ENCODE results near the gene KRT75.

Gene KRT75

GRCh38 chr12:52426034-52426433, 8.1 kb downstream of the KRT75 start:
- in situ Hi-C loops (cut with HindIII; ENCODE audit: low pct_ligation_motif_present, low sequenced_read_pairs): no loop called here
- H3K27me3 ChIP-seq (replicated peaks): peaks cover 1% of the 10 kb centered on the region
- H3K36me3 ChIP-seq (replicated peaks): no peaks in the 10 kb centered on the region
- TF ChIP-seq CTCF (IDR thresholded peaks at IDR 0.05; ENCODE audit: low read depth, low read length, missing control alignments): no peak
- H3K4me3 ChIP-seq (ENCODE audit: low read depth, low read length): no peak overlapping the region
- no peak for DNase-seq
- H3K27ac ChIP-seq: no peak overlapping the region

- DNase-seq: no peak
- TF ChIP-seq CTCF (IDR thresholded peaks at IDR 0.05; ENCODE audit: low read depth, low read length, missing control alignments): no peak
- H3K27ac ChIP-seq: no peak overlapping the region
- no peaks in the 10 kb centered on the region for H3K36me3 ChIP-seq (replicated peaks)
- H3K27me3 ChIP-seq (replicated peaks): peaks cover 1% of the 10 kb centered on the region
- H3K4me3 ChIP-seq (ENCODE audit: low read depth, low read length): no peak overlapping the region
- in situ Hi-C loops (cut with HindIII; ENCODE audit: low pct_ligation_motif_present, low sequenced_read_pairs): no loop called here
These were observed 8.7 kb downstream of the KRT75 start for GRCh38 chr12:52425466-52425865.

- in situ Hi-C loops (cut with HindIII; ENCODE audit: low pct_ligation_motif_present, low sequenced_read_pairs): no loop called here
- Histone ChIP-seq H3K27ac (no peak overlapping the region), H3K27me3 (replicated peaks) (peaks cover 1% of the 10 kb centered on the region), H3K4me3 (ENCODE audit: low read depth, low read length) (no peak overlapping the region), H3K36me3 (replicated peaks) (no peaks in the 10 kb centered on the region)
- no peak for TF ChIP-seq CTCF (IDR thresholded peaks at IDR 0.05; ENCODE audit: low read depth, low read length, missing control alignments)
- DNase-seq: no peak
These were observed 10.3 kb downstream of the KRT75 start for GRCh38 chr12:52423661-52424500.

GRCh38 chr12:52423035-52423434, 11.1 kb downstream of the KRT75 start:
- DNase-seq: no peak
- in situ Hi-C loops (cut with HindIII; ENCODE audit: low pct_ligation_motif_present, low sequenced_read_pairs): no loop called here
- no peaks in the 10 kb centered on the region for H3K36me3 ChIP-seq (replicated peaks)
- H3K27me3 ChIP-seq (replicated peaks): peaks cover 1% of the 10 kb centered on the region
- H3K27ac ChIP-seq: no peak overlapping the region
- TF ChIP-seq CTCF (IDR thresholded peaks at IDR 0.05; ENCODE audit: low read depth, low read length, missing control alignments): no peak
- no peak overlapping the region for H3K4me3 ChIP-seq (ENCODE audit: low read depth, low read length)

- Histone ChIP-seq H3K27ac (no peak overlapping the region), H3K4me3 (ENCODE audit: low read depth, low read length) (no peak overlapping the region), H3K27me3 (replicated peaks) (peaks cover 1% of the 10 kb centered on the region), H3K36me3 (replicated peaks) (no peaks in the 10 kb centered on the region)
- in situ Hi-C loops (cut with HindIII; ENCODE audit: low pct_ligation_motif_present, low sequenced_read_pairs): no loop called here
- no peak for TF ChIP-seq CTCF (IDR thresholded peaks at IDR 0.05; ENCODE audit: low read depth, low read length, missing control alignments)
- no peak for DNase-seq
These were observed 14.5 kb downstream of the KRT75 start for GRCh38 chr12:52419656-52420055.

Data from brain microvascular endothelial cell (primary cell).